ENCODE measurements around the gene CCDC149. TPM values are rescaled to one million over a fixed set of nuclear protein-coding genes. Genes with fewer than 3 reads are reported as not detected.

The CCDC149 gene
- total and polyA plus RNA-seq, 9 of the 15 experiments (the other 6 are each of a cell fraction or from before 2014, with no cell fraction given), result 0.04 to 0.18 TPM; not detected in 7

DNA sequence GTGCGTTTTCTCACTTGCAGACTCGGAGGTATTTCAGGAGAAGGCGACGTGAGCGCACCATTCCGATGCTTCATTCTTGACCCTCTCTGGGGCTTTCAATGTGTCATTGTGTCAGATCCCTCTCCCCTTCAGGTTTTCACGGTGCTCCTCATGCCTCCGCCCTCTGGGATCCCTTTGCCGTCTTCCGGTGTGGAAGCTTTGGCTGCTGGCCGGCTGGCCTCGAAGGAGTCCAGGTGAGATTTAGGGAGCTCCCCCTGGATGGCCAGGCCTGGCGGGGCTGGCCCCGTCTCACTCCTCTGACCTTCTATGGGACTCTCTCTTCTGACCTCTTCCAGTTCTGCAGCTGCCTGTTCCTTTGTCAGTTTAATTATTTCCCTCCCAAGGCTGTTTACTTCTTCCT is 104.6 kb downstream of the CCDC149 start (continued):
- TF ChIP-seq ELF4 (CRISPR knock-in tag; IDR thresholded peaks at IDR 0.05) (no peak), EP400 (IDR thresholded peaks at IDR 0.05) (no peak), PYGO2 (tag; IDR thresholded peaks at IDR 0.05) (no peak), CCNT2 (IDR thresholded peaks at IDR 0.05; ENCODE audit: borderline replicate concordance, extremely low read depth, insufficient read length, low read depth, low read length) (no peak), ZNF140 (CRISPR knock-in tag; IDR thresholded peaks at IDR 0.05) (no peak), MTA1 (IDR thresholded peaks at IDR 0.05; ENCODE audit: borderline replicate concordance) (no peak)

GRCh38 chr4:24807611-24808010 is 105.2 kb downstream of the CCDC149 start:
- in situ Hi-C loops (cut with MboI), result no loop called here
- Histone ChIP-seq H3K4me2 (ENCODE audit: insufficient read depth, low read length) (no peak overlapping the region), H4K20me1 (replicated peaks; ENCODE audit: control insufficient read depth, insufficient read depth, low read length) (no peaks in the 10 kb centered on the region), H3K27me3 (ENCODE audit: control insufficient read depth in 2 of 2, insufficient read depth in 2 of 2, low read length in 2 of 2) (peaks cover 3 to 35% of the 10 kb centered on the region in 2 experiments; a peak in 3 of 5 replicates), H2AFZ (ENCODE audit: low read depth, low read length) (no peak overlapping the region), H3K4me3 (no peak overlapping the region), H3K36me3 (ENCODE audit: control insufficient read depth, insufficient read depth, low read length) (no peaks in the 10 kb centered on the region), H3K27ac (ENCODE audit: extremely low read depth, low read depth, low read length) (no peak overlapping the region), H3K4me1 (replicated peaks in 1 of 2; ENCODE audit: control insufficient read depth in 2 of 2, insufficient read depth in 2 of 2, low read length in 2 of 2) (peaks cover 0 to 13% of the 10 kb centered on the region in 2 experiments; a peak in 2 of 5 replicates), H3K9me1 (ENCODE audit: control insufficient read depth, insufficient read depth, low read length) (no peaks in the 10 kb centered on the region), H3K9ac (ENCODE audit: insufficient read depth in 1 of 2, low read depth in 2 of 2, low read length in 2 of 2) (no peak overlapping the region), H3K9me3 (replicated peaks; ENCODE audit: control insufficient read depth, insufficient read depth, low read depth, low read length) (no peaks in the 10 kb centered on the region), H3K79me2 (ENCODE audit: control insufficient read depth, insufficient read depth, low read length) (no peaks in the 10 kb centered on the region)
- BruUV-seq (replicated peaks), result no TSS peak
- 5% methylated on average over 5 of the region's 5 CpGs for WGBS (ENCODE audit: insufficient coverage, low coverage, missing lambda C conversion rate)
- FAIRE-seq (no peak), ATAC-seq (no peak), DNase-seq (ENCODE audit: extremely low read depth in 1 of 4, low spot score in 3 of 4) (no peak)
- POLR2A ChIA-PET, result no interaction called here
- CTCF ChIA-PET (ENCODE audit: low intra/inter-chr PET ratio), result no interaction called here
- TF ChIP-seq, protein P1, sequence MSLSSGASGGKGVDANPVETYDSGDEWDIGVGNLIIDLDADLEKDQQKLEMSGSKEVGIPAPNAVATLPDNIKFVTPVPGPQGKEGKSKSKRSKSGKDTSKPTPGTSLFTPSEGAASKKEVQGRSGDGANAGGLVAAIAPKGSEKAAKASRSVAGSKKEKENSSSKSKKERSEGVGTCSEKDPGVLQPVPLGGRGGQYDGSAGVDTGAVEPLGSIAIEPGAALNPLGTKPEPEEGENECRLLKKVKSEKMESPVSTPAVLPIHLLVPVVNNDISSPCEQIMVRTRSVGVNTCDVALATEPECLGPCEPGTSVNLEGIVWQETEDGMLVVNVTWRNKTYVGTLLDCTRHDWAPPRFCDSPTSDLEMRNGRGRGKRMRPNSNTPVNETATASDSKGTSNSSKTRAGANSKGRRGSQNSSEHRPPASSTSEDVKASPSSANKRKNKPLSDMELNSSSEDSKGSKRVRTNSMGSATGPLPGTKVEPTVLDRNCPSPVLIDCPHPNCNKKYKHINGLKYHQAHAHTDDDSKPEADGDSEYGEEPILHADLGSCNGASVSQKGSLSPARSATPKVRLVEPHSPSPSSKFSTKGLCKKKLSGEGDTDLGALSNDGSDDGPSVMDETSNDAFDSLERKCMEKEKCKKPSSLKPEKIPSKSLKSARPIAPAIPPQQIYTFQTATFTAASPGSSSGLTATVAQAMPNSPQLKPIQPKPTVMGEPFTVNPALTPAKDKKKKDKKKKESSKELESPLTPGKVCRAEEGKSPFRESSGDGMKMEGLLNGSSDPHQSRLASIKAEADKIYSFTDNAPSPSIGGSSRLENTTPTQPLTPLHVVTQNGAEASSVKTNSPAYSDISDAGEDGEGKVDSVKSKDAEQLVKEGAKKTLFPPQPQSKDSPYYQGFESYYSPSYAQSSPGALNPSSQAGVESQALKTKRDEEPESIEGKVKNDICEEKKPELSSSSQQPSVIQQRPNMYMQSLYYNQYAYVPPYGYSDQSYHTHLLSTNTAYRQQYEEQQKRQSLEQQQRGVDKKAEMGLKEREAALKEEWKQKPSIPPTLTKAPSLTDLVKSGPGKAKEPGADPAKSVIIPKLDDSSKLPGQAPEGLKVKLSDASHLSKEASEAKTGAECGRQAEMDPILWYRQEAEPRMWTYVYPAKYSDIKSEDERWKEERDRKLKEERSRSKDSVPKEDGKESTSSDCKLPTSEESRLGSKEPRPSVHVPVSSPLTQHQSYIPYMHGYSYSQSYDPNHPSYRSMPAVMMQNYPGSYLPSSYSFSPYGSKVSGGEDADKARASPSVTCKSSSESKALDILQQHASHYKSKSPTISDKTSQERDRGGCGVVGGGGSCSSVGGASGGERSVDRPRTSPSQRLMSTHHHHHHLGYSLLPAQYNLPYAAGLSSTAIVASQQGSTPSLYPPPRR (CRISPR knock-in tag; IDR thresholded peaks at IDR 0.05; ENCODE audit: borderline replicate concordance), result no peak
- intact Hi-C loops (cut with micrococcal nuclease), result no loop called here
